Esophagus (tissue), 2 donors: Measurements from ENCODE around the gene COL25A1. TPM values are rescaled to one million over a fixed set of nuclear protein-coding genes. Genes with fewer than 3 reads are reported as not detected.

ENCODE experiments used
- H3K27ac ChIP-seq, 2 donors: one replicate each; pipeline ENCODE4 v1.5.1; 2013; ENCODE audit warnings: low read depth in 2 of 2, mild to moderate bottlenecking in 2 of 2, inconsistent platforms in 1 of 2, low read length in 1 of 2, moderate library complexity in 1 of 2
- H3K27me3 ChIP-seq, 2 donors: one replicate each; pipeline ENCODE4 v1.6.1; 2013; ENCODE audit warnings: low read length in 2 of 2, control low read depth in 1 of 2, mild to moderate bottlenecking in 1 of 2; ENCODE audit not compliant: insufficient read depth in 2 of 2, control insufficient read depth in 1 of 2
- H3K36me3 ChIP-seq, 2 donors: one replicate each; pipeline ENCODE4 v1.6.1; 2013; ENCODE audit warnings: low read length in 1 of 2; ENCODE audit not compliant: control insufficient read depth in 2 of 2, insufficient read depth in 2 of 2
- H3K4me1 ChIP-seq, 2 donors: one replicate each; pipeline ENCODE4 v1.6.1; 2013; ENCODE audit warnings: low read length in 1 of 2; ENCODE audit not compliant: control insufficient read depth in 2 of 2, insufficient read depth in 2 of 2
- H3K4me3 ChIP-seq, 2 donors: one replicate each; pipeline ENCODE4 v1.5.1; 2013; ENCODE audit warnings: low read length in 2 of 2, mild to moderate bottlenecking in 2 of 2, low read depth in 1 of 2, moderate library complexity in 1 of 2
- H3K9me3 ChIP-seq, 2 donors: one replicate each; pipeline ENCODE4 v1.6.1; 2013; ENCODE audit warnings: mild to moderate bottlenecking in 2 of 2, low read depth in 1 of 2, low read length in 1 of 2, moderate library complexity in 1 of 2; ENCODE audit not compliant: control insufficient read depth in 2 of 2, insufficient read depth in 1 of 2
- WGBS, 2 donors: extraction: QIAGEN DNeasy Blood & Tissue Kit; methylation state at CpG; one replicate each; pipeline ENCODE4 v1.1.7; 2013; 5-methylcytosine and 5-hydroxymethylcytosine counted together
- polyA plus RNA-seq, 2 donors: library from polyadenylated mRNA; stranded (reverse); fragments of 200-250 nt; gene quantifications; one replicate each; pipeline ENCODE4 v1.2.3, GENCODE V29; 2013
- donor health status: healthy with polysubstance abuse.
- donor health status: Bipolar disorder and iron deficiency.

COL25A1 gene
- polyA plus RNA-seq, 2 donors, result 0.02 to 0.06 TPM

DNA sequence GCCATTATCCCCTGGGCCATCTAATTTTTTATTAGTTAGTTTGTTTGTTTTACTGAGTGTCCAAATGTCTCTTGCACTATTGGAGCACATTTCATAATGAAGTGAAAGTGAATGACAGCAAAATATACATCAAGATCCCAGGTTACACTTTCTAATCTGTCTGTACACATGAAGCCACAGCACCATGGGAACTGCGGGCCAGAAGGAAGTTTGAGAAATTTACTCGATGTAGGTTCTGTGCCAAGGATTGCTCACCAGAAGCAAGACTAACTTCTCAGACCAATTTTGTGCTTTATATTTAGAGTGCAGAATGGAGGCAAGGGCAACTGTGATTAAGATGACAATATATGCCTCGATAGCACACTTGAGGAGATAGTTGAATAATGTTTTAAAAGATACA, 258.0 kb downstream of the COL25A1 start:
- Histone ChIP-seq H3K36me3 (no peaks in the 10 kb centered on the region), H3K27ac (no peak overlapping the region), H3K4me1 (no peaks in the 10 kb centered on the region), H3K4me3 (no peak overlapping the region), H3K9me3 (no peaks in the 10 kb centered on the region), H3K27me3 (no peaks in the 10 kb centered on the region)
- 39 to 50% methylated on average over 3 of the region's 3 CpGs for WGBS, 2 donors

DNA sequence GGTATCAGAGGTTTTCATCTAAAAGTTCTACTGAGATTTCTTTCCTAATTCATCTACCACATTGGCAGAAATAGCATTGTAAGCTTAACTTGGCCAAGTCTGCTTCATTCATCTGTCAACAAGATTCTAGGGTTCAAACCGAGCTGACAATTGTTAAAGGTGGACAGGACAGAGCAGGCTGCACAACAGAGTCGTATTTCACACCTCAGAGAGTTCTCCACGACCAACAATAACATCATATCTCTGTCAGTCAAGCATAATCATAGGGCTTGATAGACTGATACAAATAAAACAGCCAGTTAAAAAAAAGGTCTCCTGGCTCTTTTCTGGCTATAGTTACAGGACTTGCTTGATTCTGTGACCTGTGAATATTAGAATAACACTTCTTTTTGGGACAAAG, 259.2 kb downstream of the COL25A1 start:
- H3K27ac ChIP-seq, result no peak overlapping the region
- H3K4me3 ChIP-seq, result no peak overlapping the region
- no peaks in the 10 kb centered on the region for H3K4me1 ChIP-seq
- H3K36me3 ChIP-seq, result no peaks in the 10 kb centered on the region
- H3K27me3 ChIP-seq, result no peaks in the 10 kb centered on the region
- no peaks in the 10 kb centered on the region for H3K9me3 ChIP-seq
- 58 to 66% methylated on average over 3 of the region's 3 CpGs for WGBS, 2 donors

DNA sequence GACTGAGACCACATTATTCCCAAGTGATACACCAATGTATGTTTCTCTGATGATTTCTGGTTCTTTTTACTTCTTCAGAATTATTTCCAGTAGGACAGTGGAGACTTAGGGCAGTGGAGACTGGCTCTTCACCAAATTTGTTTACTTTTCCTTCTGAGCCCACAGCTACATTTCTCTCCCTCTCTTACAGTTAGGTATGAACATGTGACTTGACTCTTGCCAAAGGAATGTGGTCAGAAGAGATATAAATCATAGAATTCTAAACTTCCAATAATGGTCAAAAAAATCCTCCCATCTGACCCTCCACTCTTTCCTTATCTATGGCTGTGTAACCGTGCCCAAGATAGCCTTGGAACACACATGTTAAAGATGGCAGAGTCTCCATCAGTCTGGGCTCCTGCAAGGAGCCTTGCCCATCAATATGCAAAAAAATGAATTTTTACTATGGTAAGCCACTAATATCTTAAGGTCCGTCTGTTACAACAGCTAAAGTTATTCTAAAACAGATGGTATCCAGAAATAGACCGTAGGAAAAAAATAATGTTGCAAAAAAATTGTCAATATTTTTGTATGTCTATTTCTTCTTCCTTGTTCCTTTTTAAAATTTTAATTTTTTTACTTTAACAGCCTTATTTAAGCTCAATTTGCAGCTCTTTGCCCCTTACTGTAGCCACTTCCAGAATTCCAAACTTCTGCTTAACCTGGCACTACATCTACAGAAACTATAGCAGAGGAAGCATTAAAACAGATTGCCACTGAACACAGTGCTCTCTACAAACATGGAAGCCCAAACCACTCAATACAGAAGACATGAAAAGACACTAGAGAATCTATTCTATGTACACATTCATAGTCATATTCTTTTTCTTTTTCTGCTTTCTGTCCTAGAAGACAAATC, 260.7 kb downstream of the COL25A1 start:
- H3K4me3 ChIP-seq, result no peak overlapping the region
- H3K4me1 ChIP-seq, result no peaks in the 10 kb centered on the region
- no peaks in the 10 kb centered on the region for H3K9me3 ChIP-seq
- no peak overlapping the region for H3K27ac ChIP-seq
- 89 to 92% methylated on average over 3 of the region's 3 CpGs for WGBS, 2 donors
- H3K36me3 ChIP-seq, result no peaks in the 10 kb centered on the region
- no peaks in the 10 kb centered on the region for H3K27me3 ChIP-seq

DNA sequence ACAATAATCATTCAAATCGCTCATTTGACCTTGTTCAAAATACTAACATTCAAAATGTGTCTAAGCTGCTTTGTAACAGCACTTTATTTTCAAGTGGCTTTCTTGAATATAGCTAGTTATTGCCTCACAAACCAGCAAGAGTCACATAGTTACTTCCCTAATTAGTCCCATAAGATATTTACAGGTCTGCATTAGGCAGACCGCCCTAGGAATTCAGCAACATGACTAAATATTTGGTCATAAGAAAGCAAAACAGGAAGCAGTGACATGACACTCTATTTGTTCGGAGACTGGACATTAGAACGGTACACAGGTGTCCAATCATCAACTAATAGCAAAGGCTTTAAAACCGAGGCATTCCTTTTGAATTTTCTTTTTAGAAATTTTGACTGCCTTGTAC, 262.0 kb downstream of the COL25A1 start:
- no peak overlapping the region for H3K4me3 ChIP-seq
- WGBS, 2 donors, result 85 to 86% methylated on average over 5 of the region's 5 CpGs

DNA sequence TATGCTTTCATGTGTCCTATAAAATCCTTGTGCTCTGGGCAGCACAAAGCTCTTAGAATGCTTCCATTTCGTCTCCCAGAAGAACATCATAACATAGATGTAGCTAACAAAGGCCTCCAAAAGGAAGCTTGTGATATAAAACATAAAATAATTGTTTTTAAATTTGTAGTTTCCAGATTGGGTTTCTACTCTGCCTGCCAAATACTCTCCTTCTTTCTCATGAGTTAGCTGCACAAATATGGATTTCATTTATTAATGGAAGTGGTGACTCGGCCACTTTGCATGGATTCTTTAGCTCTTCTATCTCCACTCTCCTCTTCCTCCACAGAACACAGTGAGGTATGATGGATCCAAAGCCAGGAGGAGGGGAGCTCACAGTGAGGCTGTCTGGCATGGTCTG, 265.4 kb downstream of the COL25A1 start:
- Histone ChIP-seq H3K27me3 (no peaks in the 10 kb centered on the region), H3K36me3 (no peaks in the 10 kb centered on the region)

More for the DNA sequence above, 262.0 kb downstream of the COL25A1 start:
- H3K27ac ChIP-seq, result no peak overlapping the region
- no peaks in the 10 kb centered on the region for H3K9me3 ChIP-seq
- H3K4me1 ChIP-seq, result no peaks in the 10 kb centered on the region
- H3K36me3 ChIP-seq, result no peaks in the 10 kb centered on the region
- no peaks in the 10 kb centered on the region for H3K27me3 ChIP-seq

DNA sequence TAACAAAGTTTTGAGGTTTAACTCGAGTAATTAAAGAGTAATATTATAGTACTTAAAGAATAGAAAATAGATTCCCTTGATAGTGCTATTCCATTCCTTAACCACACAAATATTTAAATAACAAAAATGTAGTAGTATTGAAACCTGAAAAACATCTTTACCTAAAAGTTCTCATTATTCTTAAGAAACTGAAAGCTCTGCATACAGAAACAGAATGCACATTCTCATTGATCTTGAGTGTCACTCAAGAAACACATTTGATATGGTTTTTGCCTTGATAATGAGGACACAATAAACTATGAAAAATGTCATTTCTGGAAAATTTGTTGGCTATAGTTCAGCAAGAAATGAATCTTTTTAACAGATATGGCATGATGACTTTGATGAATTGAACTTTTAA, 268.5 kb downstream of the COL25A1 start:
- no peak overlapping the region for H3K27ac ChIP-seq
- no peaks in the 10 kb centered on the region for H3K27me3 ChIP-seq
- H3K9me3 ChIP-seq, result peaks cover 0 to 4% of the 10 kb centered on the region in 2 donors
- 85 to 90% methylated on average over 1 of the region's 1 CpG for WGBS, 2 donors
- no peak overlapping the region for H3K4me3 ChIP-seq
- H3K36me3 ChIP-seq, result no peaks in the 10 kb centered on the region
- H3K4me1 ChIP-seq, result no peaks in the 10 kb centered on the region

More for the DNA sequence above, 265.4 kb downstream of the COL25A1 start:
- 55 to 63% methylated on average over 2 of the region's 2 CpGs for WGBS, 2 donors
- Histone ChIP-seq H3K4me3 (no peak overlapping the region), H3K9me3 (no peaks in the 10 kb centered on the region), H3K27ac (no peak overlapping the region), H3K4me1 (no peaks in the 10 kb centered on the region)

DNA sequence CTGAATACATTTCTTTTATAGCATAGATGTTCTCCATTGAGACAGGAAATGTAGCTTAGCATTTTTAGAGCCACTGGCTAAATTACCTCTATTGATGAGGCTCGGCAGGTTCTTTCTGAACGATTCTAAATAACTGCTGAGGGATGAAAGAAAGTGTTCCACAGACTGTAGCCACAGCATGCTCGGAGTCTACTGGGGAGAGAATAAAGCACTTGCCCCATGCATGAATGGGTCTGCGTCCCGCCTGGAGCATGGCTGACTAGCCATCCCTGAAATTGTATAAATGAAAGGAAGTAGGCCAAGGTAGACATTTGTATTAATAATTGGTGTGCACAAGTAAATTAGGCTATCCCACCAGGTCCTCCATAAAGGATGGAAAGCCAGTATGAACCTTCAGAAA, 269.8 kb downstream of the COL25A1 start:
- H3K27me3 ChIP-seq, result no peaks in the 10 kb centered on the region
- 90 to 93% methylated on average over 5 of the region's 5 CpGs for WGBS, 2 donors
- H3K4me1 ChIP-seq, result no peaks in the 10 kb centered on the region
- no peak overlapping the region for H3K27ac ChIP-seq
- no peak overlapping the region for H3K4me3 ChIP-seq
- H3K9me3 ChIP-seq, result peaks cover 0 to 4% of the 10 kb centered on the region in 2 donors
- H3K36me3 ChIP-seq, result no peaks in the 10 kb centered on the region

DNA sequence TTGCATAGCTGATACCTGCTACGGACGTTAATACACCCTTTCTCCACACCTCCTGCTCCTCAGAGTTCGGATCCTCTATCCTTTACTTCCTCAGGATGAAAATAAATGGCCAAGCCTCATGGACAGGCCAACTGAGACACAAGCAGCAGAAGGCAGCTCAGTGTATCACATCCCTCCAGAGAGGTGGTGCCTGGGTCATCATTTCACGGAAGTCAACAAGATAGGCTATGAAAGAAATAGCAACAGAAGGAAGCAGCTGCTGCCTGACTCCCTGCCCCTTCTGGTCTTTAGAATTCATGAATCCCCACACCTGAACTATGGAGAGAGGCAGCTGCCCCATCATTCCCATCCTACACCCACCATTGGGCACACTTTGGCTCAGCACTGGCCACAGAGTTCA, 272.5 kb downstream of the COL25A1 start:
- Histone ChIP-seq H3K4me1 (no peaks in the 10 kb centered on the region), H3K27ac (no peak overlapping the region)
- WGBS, 2 donors, result 78 to 83% methylated on average over 4 of the region's 4 CpGs

DNA sequence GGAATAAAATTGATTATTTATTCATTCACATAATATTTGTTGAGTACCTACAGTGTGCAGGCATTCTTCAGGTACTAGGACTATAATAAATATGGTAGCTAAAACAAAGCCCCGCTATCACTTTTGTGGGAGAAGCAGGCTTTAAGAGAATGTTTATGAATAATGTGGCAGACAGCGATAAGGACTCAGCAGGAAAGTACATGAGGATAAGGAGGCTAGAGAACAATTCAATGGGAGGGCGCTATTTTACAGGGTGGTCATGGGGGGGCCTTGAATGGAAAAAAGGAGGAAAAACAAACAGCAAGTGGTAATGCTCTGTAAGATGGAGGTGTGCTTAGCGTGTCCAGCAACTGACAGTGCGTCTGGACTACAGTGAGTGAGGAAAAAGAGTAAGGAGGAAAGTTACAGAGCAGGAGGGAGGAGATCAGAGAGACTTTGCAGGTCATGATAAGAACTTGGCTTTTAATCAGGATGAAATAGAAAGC, 275.4 kb downstream of the COL25A1 start:
- Histone ChIP-seq H3K9me3 (peaks cover 0 to 4% of the 10 kb centered on the region in 2 donors), H3K4me3 (no peak overlapping the region), H3K4me1 (no peaks in the 10 kb centered on the region), H3K27me3 (no peaks in the 10 kb centered on the region), H3K36me3 (no peaks in the 10 kb centered on the region), H3K27ac (no peak overlapping the region)
- WGBS, 2 donors, result 86 to 91% methylated on average over 5 of the region's 5 CpGs

More for the DNA sequence above, 272.5 kb downstream of the COL25A1 start:
- Histone ChIP-seq H3K36me3 (no peaks in the 10 kb centered on the region), H3K4me3 (no peak overlapping the region), H3K9me3 (peaks cover 0 to 4% of the 10 kb centered on the region in 2 donors), H3K27me3 (no peaks in the 10 kb centered on the region)

DNA sequence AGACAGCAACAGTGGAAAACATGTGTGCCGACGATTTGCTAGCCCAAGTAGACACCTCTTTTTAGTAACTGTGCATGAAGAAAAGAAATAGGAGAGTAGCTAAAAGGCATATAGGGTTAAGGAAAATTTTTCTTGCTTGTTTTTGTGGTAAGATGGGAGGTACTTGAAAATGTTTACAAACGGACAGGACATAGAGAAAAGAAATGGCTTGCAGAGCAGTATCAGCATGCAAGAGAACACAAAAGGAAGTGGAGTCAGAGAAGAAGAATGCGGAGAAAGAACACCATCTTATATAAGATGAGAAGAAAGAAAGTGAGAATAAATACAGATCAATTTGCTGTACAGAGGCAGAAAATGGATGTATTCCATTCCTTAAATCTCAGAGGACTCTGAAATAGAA, 275.9 kb downstream of the COL25A1 start:
- H3K9me3 ChIP-seq, result peaks cover 0 to 4% of the 10 kb centered on the region in 2 donors

More for the DNA sequence above, 275.9 kb downstream of the COL25A1 start:
- Histone ChIP-seq H3K4me3 (no peak overlapping the region), H3K27me3 (no peaks in the 10 kb centered on the region), H3K36me3 (no peaks in the 10 kb centered on the region), H3K27ac (no peak overlapping the region), H3K4me1 (no peaks in the 10 kb centered on the region)
- WGBS, 2 donors, result 78 to 80% methylated on average over 4 of the region's 4 CpGs
